ENCODE measurements around the gene FBXW11. TPM values are rescaled to one million over a fixed set of nuclear protein-coding genes. Genes with fewer than 3 reads are reported as not detected.

The FBXW11 gene
- 54.1 TPM for total RNA-seq

GRCh38 chr5:172006321-172007174 is at the start of gene FBXW11:
Gene FBXW11 (minus strand): TSS chr5:172006638. CDS start chr5:172006502, 136 bp downstream.
- DNase-seq (ENCODE audit: low spot score) = peak; percentile 97

DNA sequence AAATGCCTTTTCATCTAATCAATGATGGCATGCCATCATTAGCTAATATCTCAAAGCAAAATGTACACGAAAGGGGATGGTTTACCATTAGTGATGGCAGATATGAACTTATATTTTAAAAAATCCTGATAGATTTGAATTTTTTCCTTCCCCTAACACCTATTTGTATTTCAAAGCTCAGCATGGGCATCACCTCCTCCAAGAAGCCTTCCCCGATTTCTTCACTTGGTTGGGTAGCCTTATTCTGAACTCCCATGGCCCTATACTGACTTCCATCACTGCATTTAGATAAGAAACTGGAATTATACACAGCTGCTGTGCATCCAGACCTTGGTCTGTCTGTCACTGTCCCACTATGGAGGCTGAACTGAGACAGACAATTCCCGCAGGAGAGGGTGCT is 49.6 kb upstream of the FBXW11 start:
- no peak for DNase-seq (ENCODE audit: low spot score)

GRCh38 chr5:172055421-172055820 is 49.0 kb upstream of the FBXW11 start:
- DNase-seq (ENCODE audit: low spot score) = no peak

- no peak for DNase-seq (ENCODE audit: low spot score)
Observed at GRCh38 chr5:172054611-172055153, 48.2 kb upstream of the FBXW11 start.

DNA sequence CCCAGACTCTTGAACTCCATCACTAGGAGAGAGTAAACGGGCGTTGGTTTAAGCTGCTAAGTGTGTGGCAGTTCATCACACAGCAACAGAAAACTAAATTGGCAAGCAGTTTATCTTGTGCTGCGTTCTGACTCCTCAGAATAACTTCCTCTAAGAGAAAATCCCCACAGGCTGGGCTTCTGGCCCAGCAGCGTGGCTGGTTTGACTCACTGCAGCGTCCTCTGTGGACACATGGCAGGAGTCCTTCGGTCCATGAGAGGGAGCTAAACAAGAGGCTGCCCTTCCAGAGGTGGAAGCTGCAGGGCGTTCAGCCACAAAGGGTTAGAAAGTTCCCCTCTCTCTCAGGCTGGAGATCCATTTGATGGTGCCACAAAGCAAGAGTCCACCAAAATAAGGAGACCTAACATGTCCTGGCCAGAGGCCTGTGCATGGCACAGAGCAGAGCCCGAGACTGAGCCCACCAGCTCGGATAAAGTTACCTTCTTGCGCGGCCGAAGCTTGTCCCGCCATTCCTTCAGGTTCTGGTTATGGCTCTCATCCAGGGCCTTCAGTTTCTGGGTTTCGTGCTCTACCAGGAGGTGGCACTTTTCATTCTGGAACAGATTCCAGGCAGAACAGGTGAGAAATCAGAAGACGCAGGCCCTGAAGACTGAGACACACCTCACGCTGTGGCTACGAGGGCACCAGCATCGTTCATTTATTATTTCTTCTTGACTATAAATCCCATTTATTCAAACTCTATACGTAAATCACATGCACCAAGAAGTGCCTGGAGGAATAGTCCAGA is 46.2 kb upstream of the FBXW11 start:
- DNase-seq (ENCODE audit: low spot score) = peak; percentile 57

DNA sequence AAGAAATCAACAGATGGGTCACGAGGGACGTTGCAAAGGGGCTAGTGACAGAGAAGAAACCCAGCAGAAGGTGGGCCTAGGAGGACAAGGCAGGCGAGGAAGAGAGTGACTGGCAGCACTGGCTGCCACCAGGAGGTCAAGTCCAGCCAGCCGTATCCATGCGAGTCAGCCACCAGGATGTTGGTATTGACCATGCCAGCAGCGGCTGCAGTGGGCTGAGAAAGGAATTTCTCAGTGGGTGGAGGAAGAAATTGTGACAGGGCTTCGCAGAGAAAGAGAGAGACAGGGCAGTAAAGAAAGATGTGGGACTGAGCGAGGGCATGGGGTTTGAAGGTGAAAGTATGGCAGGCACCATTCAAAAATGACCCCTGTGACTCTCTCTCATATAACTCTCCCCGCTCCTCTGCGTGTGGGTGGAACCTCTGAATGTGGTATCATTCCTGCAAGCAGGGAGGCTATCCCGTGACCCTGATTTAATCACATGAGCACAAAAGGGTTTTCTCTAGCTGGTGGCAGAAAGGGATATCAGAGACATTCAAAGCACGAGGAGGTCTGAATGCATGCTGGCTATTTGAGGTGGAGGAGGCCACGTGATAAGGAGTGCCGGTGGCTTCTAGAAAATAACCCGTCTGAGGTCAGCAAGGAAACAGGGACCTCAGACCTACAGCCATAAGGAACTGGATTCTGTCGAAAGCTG is 45.4 kb upstream of the FBXW11 start:
- no peak for DNase-seq (ENCODE audit: low spot score)

DNA sequence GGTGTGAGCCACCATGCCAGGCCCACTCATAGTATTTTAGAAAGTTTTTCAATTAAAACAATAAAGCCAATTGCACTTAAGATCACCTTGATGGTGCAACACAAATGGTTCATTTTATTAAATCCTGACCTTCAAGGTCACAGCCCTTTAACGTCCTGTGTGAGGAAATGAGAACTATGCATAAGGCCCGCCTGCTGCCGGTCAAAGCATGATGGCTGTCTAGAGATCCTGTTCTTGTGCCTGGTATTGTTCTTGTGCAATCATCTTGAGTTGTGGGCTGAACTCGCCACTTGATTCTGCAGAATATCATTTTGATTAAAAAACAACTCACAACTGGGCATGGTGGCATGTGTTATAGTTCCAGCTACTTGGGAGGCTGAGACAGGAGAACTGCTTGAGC is 43.6 kb upstream of the FBXW11 start:
- DNase-seq (ENCODE audit: low spot score) = no peak

GRCh38 chr5:172049226-172049796 is 42.9 kb upstream of the FBXW11 start:
- no peak for DNase-seq (ENCODE audit: low spot score)

GRCh38 chr5:172048539-172049101 is 42.2 kb upstream of the FBXW11 start:
- no peak for DNase-seq (ENCODE audit: low spot score)

- DNase-seq (ENCODE audit: low spot score) = no peak
Observed at GRCh38 chr5:172048170-172048422, 41.7 kb upstream of the FBXW11 start.

DNA sequence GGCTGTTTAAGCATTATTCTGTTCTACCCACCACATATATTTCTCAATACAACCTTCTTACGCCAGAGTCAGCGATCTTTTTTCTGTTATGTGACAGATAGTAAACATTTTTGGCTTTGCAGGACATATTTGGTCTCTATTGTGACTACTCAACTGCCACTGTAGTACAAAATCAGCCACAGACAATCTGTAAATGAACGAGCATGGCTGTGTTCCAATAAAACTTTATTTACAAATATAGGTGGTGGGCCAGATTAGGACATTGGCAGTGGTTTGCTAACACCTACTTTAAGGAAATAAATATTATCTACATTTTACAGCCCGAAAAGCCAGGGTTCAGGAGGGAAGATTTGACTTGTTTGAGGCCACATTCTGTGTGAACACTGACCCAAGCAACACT is 40.2 kb upstream of the FBXW11 start:
- no peak for DNase-seq (ENCODE audit: low spot score)

GRCh38 chr5:172045315-172045632 is 38.8 kb upstream of the FBXW11 start:
- no peak for DNase-seq (ENCODE audit: low spot score)

- DNase-seq (ENCODE audit: low spot score) = no peak
Observed at GRCh38 chr5:172044631-172045314, 38.3 kb upstream of the FBXW11 start.

DNA sequence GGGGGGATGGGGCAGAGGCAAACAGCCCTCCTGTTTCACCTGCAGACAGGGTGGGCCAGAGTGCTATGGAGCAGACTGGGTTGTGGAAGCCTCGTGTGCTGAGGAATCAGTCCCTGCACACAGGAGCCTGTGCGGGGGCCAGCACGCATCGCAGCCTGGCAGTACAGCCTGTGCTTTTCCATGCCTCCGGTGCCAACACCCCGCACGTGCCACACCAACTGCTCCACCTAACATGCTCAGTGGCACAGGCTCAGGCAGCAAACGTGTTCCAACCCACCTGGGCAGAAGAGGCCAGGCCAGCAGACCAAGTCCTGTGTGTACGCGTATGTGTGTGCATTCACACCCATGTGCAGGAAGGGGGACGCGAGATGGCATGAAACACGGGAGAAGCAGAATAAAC is 37.4 kb upstream of the FBXW11 start:
- no peak for DNase-seq (ENCODE audit: low spot score)

GRCh38 chr5:172042183-172042582 is 35.7 kb upstream of the FBXW11 start:
- no peak for DNase-seq (ENCODE audit: low spot score)

DNA sequence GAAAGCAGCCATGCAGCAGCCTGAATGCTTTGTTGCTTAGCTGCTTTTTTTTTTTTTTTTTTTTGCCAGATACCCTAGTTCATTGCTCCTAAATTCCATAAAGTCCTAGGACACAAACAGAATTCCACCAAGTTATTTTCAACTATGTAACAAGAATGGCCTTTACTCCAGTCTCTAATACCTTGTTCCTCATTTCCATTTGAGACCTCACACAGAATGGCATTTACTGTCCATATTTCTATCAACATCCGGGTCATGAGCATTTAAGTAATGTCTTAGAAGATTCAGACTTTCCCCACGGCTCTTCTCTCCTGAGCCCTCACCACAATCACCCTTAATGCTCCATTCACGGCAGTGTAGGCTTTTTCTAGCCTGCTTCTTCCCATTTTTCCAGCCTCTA is 31.7 kb upstream of the FBXW11 start:
- no peak for DNase-seq (ENCODE audit: low spot score)

DNA sequence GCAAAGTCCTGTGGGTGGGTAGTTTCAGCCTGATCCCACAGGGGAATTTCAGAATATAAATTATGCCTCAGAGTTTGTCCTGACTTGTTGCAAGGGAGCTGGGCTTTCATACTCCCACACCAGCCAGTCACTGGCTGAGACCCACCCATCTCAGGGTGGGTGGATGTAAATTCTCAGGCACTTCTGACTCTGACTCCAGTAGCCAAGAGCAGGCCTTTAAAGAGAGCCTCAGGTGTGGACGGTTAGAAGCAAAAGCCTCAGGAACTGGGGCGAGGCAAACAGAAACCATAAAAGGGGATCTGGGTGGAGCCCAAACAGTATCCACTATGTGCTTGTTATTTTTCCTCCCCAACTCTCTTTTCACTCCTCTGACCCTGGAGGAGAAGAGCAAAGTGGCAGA is 28.6 kb upstream of the FBXW11 start:
- no peak for DNase-seq (ENCODE audit: low spot score)

- no peak for DNase-seq (ENCODE audit: low spot score)
Observed at GRCh38 chr5:172031894-172032461, 25.5 kb upstream of the FBXW11 start.

DNA sequence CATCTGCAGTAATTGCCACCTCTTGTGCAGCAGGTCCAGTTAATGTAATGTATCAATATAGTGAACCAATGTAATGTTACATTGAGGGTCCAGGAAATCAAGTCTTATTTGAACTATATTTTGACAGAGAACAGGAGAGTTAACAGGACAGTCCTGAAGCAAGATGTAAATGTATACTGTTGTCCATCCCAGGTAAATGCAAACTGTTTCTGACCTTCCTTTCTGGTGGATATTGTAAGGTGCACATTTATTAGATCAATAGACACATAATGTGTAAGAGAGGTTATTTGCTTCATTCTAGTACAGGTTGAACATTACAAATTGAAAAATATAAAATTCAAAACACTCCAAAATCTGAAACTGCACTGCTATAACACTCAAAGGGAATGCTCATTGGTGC is 23.4 kb upstream of the FBXW11 start:
- no peak for DNase-seq (ENCODE audit: low spot score)

DNA sequence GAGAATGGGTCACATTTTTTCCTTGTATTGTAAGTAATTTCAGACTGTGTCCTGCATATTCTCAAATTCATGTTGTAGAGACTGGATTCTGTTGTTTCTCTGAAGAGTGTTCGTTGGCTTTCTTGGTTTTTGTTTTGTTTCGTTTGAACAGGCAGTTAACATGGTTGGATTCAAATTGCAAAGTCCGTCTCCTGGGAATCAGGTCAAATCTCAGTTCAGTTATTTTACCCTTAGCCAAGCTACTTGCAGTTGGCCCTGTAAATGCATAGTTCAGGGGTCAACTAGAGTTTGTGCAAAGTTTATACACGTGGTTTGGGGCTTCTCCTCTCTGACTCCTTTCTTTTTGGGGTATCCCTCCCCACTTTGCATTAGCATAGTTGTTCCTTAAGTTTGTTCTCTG is 21.7 kb upstream of the FBXW11 start:
- DNase-seq (ENCODE audit: low spot score) = no peak
